Dermis microvascular lymphatic vessel endothelial cell (primary cell): ENCODE measurements around the gene PCTP. TPM values are rescaled to one million over a fixed set of nuclear protein-coding genes. Genes with fewer than 3 reads are reported as not detected.

Experiments
- DNase-seq, 2 donors: peaks; one replicate each; pipeline versions ENCODE4 v3.0.0 to v3.0.0-alpha.2; 2010; ENCODE audit warnings: low read depth in 2 of 2
- total RNA-seq: library from RNA; depleted of rRNA; stranded (reverse); fragments of >200 nt; gene quantifications from 2 replicates; pipeline ENCODE4 v1.2.1, GENCODE V29; 2014

The PCTP gene
- total RNA-seq, 1 donor from 2014 or later, result 26.3 TPM

DNA sequence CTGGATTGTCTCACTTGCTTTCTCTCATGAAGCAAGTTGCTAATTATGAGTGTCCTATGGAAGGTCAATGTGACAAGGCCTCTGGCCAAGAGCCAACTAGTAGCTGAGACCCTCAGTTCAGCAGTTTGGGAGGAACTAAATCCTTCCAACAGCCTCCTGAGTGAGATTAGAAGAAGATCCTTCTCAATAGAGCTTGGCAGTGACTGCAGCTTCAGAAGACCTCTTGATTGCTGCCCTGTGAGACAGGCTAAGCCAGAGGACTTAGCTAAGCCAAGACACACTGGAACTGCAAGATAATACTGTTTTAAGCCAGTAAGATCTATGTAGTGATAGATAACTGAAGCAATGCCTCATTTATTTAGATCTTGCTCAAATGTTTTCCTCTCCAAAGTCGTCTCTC, 34.3 kb downstream of the PCTP start:
- no peak for DNase-seq

DNA sequence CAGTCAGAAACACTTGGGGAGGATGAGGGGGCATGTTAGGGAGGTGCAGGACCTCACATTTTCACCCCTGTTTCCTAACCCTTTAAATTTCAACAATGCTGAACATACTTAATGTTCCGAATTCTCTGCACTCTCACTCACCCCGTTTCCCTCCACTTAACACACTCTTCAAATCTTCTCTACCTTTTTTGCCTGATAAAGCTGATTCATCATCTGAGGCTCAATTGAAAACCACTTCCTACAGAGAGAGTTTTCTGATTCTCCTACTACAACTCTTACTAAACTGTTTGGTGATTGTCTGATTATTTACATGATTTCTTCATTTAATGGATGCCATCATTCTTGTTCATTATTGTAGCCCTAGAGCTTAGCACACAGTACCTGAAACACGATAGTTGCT, 42.4 kb downstream of the PCTP start:
- no peak for DNase-seq

DNA sequence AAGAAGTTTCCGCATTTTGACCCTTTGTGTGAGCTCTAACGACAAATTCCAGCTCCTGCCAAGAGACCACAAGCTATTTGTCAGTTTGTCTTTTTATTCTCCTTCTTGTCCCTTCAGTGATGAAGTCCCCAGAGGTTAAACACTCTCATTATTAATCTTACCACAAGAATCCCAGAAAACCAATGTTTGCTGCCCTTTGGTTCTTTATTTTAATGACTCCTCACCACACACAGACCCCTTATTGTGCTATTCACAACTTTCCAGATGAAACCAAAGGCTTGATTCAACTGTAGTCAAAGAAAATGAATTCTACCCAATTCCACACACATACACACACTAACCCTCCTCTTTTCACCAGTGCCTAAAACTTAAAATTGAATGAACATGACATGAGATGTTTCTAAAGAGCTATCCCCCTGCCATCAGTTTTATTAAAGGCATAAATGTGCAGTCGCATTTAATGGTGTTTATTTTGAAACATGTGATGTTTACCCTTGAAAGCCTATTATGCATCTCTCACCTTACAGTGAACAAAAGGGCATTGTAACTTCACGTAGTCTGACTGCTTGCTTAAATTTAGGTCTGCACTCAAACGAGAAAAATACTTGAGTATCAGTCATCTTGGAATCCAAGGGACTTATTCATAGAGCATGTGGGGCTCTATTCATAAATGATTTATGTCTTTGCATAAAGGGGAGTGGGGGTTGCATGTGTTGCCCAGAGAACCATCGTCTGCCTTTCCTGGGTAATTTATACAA, 44.1 kb downstream of the PCTP start:
- no peak for DNase-seq

DNA sequence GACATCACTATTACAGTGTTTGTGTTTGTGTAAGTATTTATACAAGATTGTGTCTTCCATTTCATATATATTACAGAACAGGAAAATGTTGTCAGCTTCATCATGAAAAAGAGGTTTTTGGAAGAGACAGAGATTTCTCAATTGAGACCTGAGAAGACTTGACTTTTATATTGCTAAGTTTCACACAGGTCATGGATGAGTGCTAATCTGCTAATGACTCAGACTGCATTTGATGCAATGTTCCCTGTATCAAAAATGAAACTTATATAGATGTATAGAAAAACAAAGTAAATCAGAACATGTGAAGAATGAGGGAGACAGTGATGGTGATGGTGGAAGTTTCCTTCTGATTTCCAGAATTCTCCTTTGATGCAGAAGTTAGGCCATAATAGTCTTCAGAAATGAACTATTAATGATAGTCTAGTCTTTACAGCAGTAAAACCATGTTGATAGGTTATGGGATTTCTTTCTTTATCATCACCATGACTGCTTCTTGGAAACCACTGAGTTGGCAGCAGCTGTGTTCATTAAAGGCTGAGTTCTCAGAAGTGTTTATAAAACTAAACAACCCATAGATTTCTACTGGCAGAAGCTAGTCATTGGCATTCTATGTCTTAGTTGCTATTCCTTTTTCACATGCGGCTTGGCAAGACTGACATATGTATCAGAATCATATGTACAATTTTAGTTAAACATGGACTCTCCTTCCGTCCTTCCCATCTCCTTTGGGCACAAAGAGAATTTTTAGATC, 56.1 kb downstream of the PCTP start:
- DNase-seq, result no peak

DNA sequence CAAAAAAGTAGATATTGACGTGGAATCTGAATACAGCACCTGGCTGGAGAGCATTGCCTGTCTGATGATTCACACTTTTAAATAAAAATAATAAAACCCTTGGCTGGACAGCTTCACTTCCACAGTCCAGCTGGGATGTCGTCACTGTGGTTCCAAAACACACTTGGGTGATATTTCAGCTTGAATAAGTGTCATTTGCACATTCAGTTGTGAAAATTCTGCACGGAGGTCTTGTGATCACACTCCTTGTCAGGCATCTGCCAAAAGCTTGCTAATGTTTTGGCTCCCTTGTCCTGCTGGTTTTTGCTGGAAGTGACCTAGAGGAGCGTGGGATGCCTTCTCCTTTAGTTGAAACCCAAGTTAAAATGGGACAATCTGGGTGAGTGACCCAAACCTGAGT, 60.7 kb downstream of the PCTP start:
- peak; percentile 62 to 65 for DNase-seq

DNA sequence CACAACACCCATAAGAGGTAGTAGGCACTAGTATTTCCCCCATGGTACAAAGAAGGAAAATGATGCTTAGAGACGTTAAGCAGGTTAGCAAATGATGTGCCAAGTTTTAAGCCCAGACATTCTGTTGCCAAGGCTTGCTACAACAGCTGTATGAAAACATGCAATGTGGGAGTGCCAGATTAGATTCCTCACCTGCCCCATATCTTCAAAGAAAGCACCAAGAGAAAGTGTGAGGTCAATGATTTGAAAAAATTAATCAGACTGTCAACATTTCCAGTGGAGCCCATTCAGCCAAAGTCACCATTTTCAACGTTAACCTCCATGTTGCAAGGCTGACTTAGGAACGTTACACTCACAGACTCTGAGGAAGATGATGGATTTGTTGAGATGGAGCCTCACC, 61.5 kb downstream of the PCTP start:
- no peak for DNase-seq

DNA sequence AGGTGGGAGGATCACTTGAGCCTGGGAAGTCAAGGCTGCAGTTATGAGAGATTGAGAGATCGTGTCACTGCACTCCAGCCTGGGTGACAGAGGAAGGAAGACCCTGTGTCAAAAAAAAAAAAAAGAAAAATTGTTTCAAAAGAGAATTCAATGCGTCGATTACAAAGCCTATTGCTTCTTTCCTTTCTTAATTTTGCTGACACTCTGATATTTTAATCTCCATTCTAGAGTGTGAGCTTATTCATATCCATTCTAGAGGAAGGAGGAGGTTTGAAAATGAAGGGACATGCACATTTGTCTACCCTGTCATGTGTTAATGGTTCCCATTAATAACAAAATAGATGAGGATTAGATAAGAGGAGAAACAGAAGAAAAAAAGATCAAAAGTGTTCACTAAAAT, 63.1 kb downstream of the PCTP start:
- no peak for DNase-seq

DNA sequence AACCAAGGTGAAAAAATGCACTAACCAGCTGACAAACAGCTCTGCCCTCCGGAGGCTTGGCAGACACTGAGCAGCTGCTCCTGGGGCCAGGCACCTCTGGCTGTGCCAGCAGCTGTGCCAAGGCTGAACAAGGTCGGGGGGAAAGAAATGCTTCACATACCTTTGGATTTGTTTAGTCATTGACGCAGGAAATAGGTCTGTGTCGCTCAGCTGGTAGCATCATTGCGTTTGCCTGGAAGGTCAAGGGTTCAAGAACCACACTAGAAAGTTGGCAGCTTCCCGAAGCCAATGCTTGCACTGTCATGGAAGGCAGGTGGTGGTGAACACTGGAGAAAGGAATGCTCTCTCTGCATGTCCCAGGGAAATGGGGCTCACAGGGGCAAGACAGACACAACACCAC, 63.5 kb downstream of the PCTP start:
- DNase-seq, result peak; percentile 89 to 97

DNA sequence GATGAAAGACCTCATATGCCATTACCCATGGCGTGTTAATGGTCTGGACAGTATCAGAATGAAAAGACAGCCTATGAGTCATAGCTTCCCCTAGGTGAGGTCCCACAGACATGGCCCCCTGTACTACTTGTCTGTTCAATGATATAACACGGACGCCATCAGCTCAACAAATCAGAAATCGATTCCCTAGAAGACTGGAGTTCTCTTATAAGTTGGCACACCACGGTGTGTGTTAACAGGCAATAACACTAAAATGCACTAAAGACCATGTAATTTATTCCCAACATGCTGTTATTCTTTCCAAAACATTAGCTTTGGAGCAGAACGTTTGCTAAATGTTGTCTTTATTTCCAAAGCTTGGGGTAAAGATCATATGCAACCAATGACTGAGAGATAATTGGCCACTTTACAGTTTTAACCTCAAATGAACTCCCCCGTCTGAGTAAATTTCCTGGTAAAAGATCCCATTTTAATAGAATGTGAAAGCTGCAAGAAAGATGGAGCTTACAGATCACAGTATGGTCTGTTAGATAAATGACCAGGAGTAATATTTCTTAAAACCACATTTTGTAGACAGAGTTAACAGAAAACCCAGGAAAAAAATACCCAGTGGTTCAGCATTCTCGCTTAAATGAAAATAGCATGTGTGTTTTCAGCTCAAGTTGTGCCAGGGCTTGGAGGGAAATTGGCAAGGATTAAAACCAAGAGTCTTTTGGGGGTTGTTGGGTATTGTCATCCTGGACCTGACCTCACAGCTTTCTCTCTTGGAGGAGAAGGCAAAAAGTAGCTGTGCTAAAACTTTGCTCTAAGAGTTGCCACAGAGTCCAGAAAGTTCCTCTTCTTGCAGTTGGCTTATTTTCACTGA, 65.9 kb downstream of the PCTP start:
- DNase-seq, result peak; percentile 32 to 36

DNA sequence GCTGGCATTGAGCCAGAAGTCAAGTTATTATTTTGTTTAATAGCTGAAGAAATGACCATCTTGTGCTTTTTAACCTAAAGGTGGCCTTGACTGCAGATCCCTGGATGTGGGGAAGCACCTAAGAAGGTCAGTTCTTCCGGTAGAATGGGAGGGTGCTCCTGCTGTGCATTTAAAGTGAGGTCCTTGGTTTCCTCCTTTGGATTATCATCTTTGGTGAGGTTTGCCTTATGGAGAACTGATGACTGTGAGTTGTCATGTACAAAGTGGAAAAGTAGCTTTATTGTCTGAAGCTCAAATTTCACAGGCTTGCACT, 66.5 kb downstream of the PCTP start:
- DNase-seq, result peak in 1 of 2 donors; percentile 12

DNA sequence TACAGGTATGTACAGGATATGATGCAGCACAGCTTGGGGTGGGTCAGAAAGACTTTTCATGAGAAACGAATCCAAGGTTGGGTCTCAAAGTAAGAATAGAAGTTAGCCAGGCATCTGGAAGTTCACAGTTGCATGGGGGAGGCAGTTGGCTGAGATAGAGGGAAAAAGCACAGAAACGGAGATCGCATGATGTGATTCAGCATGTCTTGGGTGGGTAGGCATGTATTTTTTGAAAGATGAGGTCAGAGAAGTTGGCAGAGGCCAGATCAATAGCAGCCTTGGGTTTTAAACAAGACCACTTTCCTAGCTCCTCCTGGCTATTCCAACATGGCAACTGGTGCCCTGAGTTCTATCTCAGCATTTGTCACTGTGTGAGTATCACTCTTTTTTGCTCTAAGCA, 67.2 kb downstream of the PCTP start:
- DNase-seq, result no peak

DNA sequence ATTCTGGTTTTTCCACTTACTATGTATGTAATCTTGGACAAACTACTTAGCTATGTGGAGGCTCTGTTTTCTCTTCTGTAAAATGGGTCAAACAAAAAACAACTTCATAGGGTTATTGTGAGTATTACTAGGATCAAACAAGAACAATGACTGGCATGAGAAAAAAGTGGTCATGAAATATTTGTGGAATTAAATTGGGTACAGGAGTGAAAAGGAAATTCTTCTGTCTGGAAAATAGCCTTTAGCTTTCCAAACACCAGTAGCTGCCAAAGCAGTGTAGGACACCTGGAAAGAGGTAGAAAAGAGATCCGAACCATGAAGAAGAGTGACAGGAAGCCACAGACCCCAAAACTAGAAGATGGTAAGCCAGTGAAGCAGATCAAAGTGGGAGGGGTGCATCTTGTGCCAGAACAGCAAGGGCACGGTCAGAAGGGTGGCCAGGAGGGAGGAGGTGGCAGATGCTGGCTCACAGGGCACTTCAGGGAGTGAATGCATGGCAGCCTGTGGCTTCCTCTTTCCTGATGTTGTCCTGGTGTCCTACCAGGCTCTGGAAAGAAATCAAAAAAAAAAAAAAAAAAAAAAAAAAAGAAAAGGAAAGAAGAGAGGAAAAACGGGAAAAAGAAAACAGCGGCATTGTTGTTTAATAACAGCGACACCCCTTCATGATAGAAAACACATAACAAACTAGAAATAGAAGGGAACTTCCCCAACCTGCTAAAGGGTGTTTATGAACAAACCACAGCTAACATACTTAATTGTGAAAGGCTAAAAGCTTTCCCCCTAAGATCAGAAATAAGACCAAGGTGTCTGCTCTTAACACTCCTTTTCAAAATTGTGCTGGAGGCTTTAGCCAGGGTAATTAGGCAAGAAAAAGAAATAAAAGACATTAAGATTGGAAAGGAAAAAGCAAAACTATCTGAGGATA, 67.9 kb downstream of the PCTP start:
- peak; percentile 35 to 74 for DNase-seq

DNA sequence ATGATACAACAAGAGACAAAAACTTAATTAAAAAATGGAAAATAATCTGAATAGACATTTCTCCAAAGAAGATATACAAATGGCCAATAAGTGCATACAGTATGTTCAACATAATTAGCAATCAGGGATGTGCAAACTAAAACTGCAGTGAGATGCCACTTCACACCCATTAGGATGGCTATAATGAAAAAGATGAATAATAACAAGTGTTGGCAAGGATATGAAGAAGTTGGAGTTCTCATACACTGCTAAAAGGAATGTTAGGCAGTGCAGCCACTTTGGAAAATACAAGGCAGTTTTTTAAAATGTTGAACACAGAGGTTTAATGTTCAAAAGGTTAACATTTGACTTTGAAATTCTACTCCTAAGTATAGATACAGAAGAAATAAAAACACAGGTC, 69.8 kb downstream of the PCTP start:
- DNase-seq, result no peak

DNA sequence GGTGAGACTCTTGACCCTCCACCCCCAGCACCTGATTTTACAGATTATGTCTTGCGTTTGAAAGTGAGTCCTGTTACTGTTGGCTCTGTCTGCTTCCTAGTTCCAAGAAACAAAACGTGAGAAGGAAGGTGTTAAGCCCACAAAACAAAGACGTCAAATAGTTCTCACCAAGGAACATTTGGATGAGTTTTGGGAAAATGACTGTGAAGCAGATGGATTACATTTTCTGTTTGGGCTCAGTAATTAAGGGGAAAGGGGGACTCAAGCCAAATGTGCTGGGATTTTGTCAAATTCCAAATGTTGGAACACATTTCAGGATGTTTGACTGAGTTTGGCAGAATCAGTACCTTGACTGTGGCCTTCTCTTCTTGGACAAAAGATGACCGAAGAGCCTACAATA, 71.2 kb downstream of the PCTP start:
- DNase-seq, result no peak

DNA sequence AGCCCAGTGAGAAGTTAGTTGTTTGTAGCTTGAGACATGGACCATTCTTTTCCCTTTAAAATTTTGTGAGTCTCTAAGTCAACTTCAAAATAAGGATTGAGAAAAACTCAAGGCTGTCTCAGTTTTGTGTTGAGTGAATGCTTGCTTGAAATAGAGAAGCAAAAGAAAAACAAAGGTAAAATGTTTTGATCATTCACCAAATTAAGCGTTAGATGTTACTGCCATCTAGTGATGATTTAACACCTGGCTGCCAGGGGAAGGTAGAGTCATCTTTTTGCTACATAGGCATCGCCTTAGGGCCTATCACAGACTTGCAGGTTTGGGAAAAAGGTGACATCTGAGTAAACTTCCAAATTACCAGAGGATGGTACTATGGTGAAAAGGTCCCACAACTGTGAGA, 74.4 kb downstream of the PCTP start:
- peak; percentile 43 to 46 for DNase-seq

Other genes with a start within 250 kb of the PCTP start
- not detected in 2 replicates for gene SMIM36, start 239.6 kb upstream of the PCTP start, total RNA-seq
- gene TMEM100, start 28.2 kb upstream of the PCTP start, total RNA-seq, result 3.1 and 5.6 TPM in 2 replicates